Spleen (tissue), 7 donors: ENCODE data around the gene MME.

Source experiments
- POLR2A ChIP-seq, 3 donors: fragments of 450-650 bp; IDR thresholded peaks; one replicate each; pipeline ENCODE4 v1.5.1; 2017; ENCODE audit warnings: antibody characterized with exemption in 3 of 3, mild to moderate bottlenecking in 1 of 3
- POLR2AphosphoS5 ChIP-seq, 3 donors: sonication (generic); formaldehyde crosslinking; IDR thresholded peaks; one replicate each; pipeline ENCODE4 v1.5.1; 2017; ENCODE audit warnings: antibody characterized with exemption in 3 of 3
- TF ChIP-seq, protein P1 (sequence below), 11 experiments: fragments of 200-600 bp in 7 of 11; fragments of 450-650 bp in 4 of 11; sonication (generic) in 4 of 11; IDR thresholded peaks in 8 of 11; conservative IDR thresholded peaks in 3 of 11; 1 replicate in 7 of 11; 2 replicates in 4 of 11; pipeline versions ENCODE4 v1.4.0 to v1.8.0; 2016 to 2021; ENCODE audit warnings: antibody characterized with exemption in 11 of 11, inconsistent platforms in 4 of 11, mild to moderate bottlenecking in 1 of 11
- donor health status: DM: no; HTN: no; CAD: no; lungs with moderate emphysema.
- donor health status: DM: no; HTN: no; CAD: no.
- donor health status: DM: no; HTN: no; CAD: no.

DNA sequence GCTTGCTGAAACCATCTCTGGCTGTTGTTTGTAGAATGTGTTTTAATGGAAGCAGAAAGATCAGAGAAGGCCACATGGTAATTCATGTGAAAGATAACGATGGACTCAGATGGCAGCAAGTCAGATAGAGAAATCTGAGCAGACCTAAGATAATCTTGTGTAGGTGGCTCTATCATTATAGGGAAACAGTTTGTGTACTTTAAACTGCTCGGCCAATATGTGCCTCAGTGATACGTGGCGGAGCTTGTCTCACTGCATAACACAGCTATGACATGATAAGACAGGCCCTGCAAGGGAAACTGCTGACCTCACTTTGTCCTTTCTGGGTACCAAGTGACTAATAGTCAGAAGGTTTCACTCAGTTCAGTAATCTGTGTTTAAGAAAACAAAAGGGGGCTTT is 51.0 kb downstream of the MME start:
- TF ChIP-seq, protein P1, sequence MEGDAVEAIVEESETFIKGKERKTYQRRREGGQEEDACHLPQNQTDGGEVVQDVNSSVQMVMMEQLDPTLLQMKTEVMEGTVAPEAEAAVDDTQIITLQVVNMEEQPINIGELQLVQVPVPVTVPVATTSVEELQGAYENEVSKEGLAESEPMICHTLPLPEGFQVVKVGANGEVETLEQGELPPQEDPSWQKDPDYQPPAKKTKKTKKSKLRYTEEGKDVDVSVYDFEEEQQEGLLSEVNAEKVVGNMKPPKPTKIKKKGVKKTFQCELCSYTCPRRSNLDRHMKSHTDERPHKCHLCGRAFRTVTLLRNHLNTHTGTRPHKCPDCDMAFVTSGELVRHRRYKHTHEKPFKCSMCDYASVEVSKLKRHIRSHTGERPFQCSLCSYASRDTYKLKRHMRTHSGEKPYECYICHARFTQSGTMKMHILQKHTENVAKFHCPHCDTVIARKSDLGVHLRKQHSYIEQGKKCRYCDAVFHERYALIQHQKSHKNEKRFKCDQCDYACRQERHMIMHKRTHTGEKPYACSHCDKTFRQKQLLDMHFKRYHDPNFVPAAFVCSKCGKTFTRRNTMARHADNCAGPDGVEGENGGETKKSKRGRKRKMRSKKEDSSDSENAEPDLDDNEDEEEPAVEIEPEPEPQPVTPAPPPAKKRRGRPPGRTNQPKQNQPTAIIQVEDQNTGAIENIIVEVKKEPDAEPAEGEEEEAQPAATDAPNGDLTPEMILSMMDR (IDR thresholded peaks at IDR 0.05 in 8 of 11, conservative IDR thresholded peaks at IDR 0.05 in 3 of 11), result no peak
- TF ChIP-seq POLR2A (IDR thresholded peaks at IDR 0.05), result no peak
- TF ChIP-seq POLR2AphosphoS5 (IDR thresholded peaks at IDR 0.05), result no peak
